WERI-Rb-1 (cell line): Measurements from ENCODE around the gene SMIM14.
"Not testable (repeated sequence)": the region's sequence is repeated elsewhere in the genome, so short reads cannot be mapped to it uniquely, and the experiment has no call there.

Experiments used
- DNase-seq: peaks from one replicate; pipeline ENCODE4 v3.0.0-alpha.2; 2020
- H3K27ac ChIP-seq: fragments of 250-450 bp; sonication (Bioruptor Pico); 2 replicates; pipeline ENCODE4 v1.5.1; 2020; ENCODE audit warnings: mild to moderate bottlenecking, moderate library complexity
- H3K27me3 ChIP-seq: fragments of 250-450 bp; sonication (Bioruptor Pico); 2 replicates; pipeline ENCODE4 v1.5.1; 2021; ENCODE audit warnings: mild to moderate bottlenecking, low read depth, moderate library complexity; ENCODE audit not compliant: insufficient read depth, severe bottlenecking
- H3K36me3 ChIP-seq: fragments of 250-450 bp; sonication (Bioruptor Pico); 2 replicates; pipeline ENCODE4 v1.5.1; 2020; ENCODE audit warnings: mild to moderate bottlenecking, moderate library complexity
- H3K4me3 ChIP-seq: 2 replicates; pipeline ENCODE4 v1.5.1; 2011; ENCODE audit warnings: low read depth, mild to moderate bottlenecking, control low read depth, low read length
- H3K9me3 ChIP-seq: fragments of 250-450 bp; sonication (Bioruptor Pico); 2 replicates; pipeline ENCODE4 v1.5.1; 2021; ENCODE audit warnings: mild to moderate bottlenecking, moderate library complexity; ENCODE audit not compliant: severe bottlenecking
- TF ChIP-seq, protein P1 (sequence below): IDR thresholded peaks from 2 replicates; pipeline ENCODE4 v1.5.1; 2011; ENCODE audit warnings: low read depth, mild to moderate bottlenecking, control low read depth, inconsistent platforms, low read length

The SMIM14 gene

GRCh38 chr4:39660045-39660444, 21.4 kb upstream of the SMIM14 start:
- H3K9me3 ChIP-seq: no peaks in the 10 kb centered on the region
- no peaks in the 10 kb centered on the region for H3K27me3 ChIP-seq
- DNase-seq: no peak
- TF ChIP-seq, protein P1, sequence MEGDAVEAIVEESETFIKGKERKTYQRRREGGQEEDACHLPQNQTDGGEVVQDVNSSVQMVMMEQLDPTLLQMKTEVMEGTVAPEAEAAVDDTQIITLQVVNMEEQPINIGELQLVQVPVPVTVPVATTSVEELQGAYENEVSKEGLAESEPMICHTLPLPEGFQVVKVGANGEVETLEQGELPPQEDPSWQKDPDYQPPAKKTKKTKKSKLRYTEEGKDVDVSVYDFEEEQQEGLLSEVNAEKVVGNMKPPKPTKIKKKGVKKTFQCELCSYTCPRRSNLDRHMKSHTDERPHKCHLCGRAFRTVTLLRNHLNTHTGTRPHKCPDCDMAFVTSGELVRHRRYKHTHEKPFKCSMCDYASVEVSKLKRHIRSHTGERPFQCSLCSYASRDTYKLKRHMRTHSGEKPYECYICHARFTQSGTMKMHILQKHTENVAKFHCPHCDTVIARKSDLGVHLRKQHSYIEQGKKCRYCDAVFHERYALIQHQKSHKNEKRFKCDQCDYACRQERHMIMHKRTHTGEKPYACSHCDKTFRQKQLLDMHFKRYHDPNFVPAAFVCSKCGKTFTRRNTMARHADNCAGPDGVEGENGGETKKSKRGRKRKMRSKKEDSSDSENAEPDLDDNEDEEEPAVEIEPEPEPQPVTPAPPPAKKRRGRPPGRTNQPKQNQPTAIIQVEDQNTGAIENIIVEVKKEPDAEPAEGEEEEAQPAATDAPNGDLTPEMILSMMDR: no peak
- no peaks in the 10 kb centered on the region for H3K36me3 ChIP-seq
- no peak overlapping the region for H3K4me3 ChIP-seq
- no peak overlapping the region for H3K27ac ChIP-seq

DNA sequence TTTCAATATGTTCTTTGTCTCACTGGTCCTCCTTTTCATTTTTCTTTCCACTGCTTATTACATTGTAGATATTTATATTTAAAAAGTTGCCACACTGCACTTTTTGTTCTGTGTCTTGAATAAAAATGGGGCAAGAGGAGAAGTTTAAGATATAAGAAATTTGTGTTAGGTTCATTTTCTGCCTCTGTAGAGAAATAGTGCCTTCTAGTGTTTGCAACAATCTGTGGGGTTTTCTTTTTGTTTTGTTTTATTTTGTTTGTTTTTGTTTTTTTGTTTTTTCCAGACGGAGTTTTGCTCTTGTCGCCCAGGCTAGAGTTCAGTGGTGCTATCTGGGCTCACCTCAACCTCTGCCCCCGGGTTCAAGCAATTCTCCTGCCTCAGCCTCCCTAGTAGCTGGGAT, 20.1 kb upstream of the SMIM14 start:
- Histone ChIP-seq H3K9me3 (no peaks in the 10 kb centered on the region), H3K36me3 (no peaks in the 10 kb centered on the region), H3K4me3 (no peak overlapping the region), H3K27me3 (no peaks in the 10 kb centered on the region), H3K27ac (no peak overlapping the region)
- DNase-seq: no peak
- TF ChIP-seq, protein P1: no peak

- no peaks in the 10 kb centered on the region for H3K27me3 ChIP-seq
- no peaks in the 10 kb centered on the region for H3K36me3 ChIP-seq
- no peaks in the 10 kb centered on the region for H3K9me3 ChIP-seq
- no peak for DNase-seq
- H3K4me3 ChIP-seq: no peak overlapping the region
- H3K27ac ChIP-seq: no peak overlapping the region
- TF ChIP-seq, protein P1: no peak
These were observed 18.8 kb upstream of the SMIM14 start for GRCh38 chr4:39657465-39657864.

DNA sequence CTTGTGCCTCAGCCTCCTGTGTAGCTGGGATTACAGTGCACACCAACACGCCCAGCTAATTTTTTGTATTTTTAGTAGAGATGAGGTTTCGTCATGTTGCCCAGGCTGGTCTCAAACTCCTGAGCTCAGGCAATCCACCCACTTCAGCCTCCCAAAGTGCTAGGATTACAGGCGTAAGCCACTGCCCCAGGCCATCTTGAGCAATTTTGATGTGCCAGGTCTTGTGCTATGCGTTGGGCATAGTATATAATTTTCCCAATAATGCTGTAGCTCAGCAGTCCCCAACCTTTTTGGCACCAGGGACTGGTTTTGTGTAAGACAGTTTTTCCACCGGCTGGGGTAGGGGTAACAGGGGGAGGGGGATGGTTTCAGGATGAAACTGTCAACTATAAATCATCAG, 18.0 kb upstream of the SMIM14 start:
- DNase-seq, H3K27ac ChIP-seq, H3K27me3 ChIP-seq, H3K36me3 ChIP-seq, H3K4me3 ChIP-seq, H3K9me3 ChIP-seq: not testable (repeated sequence)

GRCh38 chr4:39655876-39656275, 17.2 kb upstream of the SMIM14 start:
- TF ChIP-seq, protein P1: no peak
- Histone ChIP-seq H3K27me3 (no peaks in the 10 kb centered on the region), H3K4me3 (no peak overlapping the region), H3K27ac (no peak overlapping the region), H3K36me3 (no peaks in the 10 kb centered on the region; the same call in 1 of the 2 replicates), H3K9me3 (no peaks in the 10 kb centered on the region)
- DNase-seq: no peak

GRCh38 chr4:39655211-39655610, 16.5 kb upstream of the SMIM14 start:
- Histone ChIP-seq H3K9me3 (no peaks in the 10 kb centered on the region), H3K27ac (no peak overlapping the region), H3K36me3 (no peaks in the 10 kb centered on the region; the same call in 1 of the 2 replicates), H3K4me3 (no peak overlapping the region), H3K27me3 (no peaks in the 10 kb centered on the region)
- no peak for DNase-seq
- TF ChIP-seq, protein P1: no peak

- not testable (repeated sequence) for H3K27ac ChIP-seq, H3K36me3 ChIP-seq, H3K27me3 ChIP-seq, H3K9me3 ChIP-seq, H3K4me3 ChIP-seq, DNase-seq
These were observed 12.9 kb upstream of the SMIM14 start for GRCh38 chr4:39651586-39651985.
